Astrocyte (in vitro differentiated cells and primary cell): Measurements from ENCODE around the gene SRGAP1. TPM values are rescaled to one million over a fixed set of nuclear protein-coding genes. Genes with fewer than 3 reads are reported as not detected.

Source experiments
- DNase-seq: peaks from one replicate; pipeline ENCODE4 v3.0.0-alpha.2; 2010; ENCODE audit warnings: low read depth
- FAIRE-seq: peaks from 2 replicates; lab custom pipeline; 2011; peaks lifted over from hg19 to GRCh38; lab: Jason Lieb, UNC
- H2AFZ ChIP-seq: 2 replicates; pipeline ENCODE4 v1.6.0; 2012; ENCODE audit warnings: low read depth, low read length, inconsistent platforms
- H3K27ac ChIP-seq: 2 replicates; pipeline ENCODE4 v1.5.1; 2011; ENCODE audit warnings: low read depth, low read length, inconsistent platforms
- H3K27me3 ChIP-seq: 2 replicates; pipeline ENCODE4 v1.6.0; 2011; ENCODE audit warnings: low read length, inconsistent platforms; ENCODE audit not compliant: insufficient read depth
- H3K36me3 ChIP-seq: 2 replicates; pipeline ENCODE4 v1.5.1; 2011; ENCODE audit warnings: low read length, inconsistent platforms; ENCODE audit not compliant: insufficient read depth
- H3K4me1 ChIP-seq: 2 replicates; pipeline ENCODE4 v1.5.1; 2011; ENCODE audit warnings: low read length, inconsistent platforms; ENCODE audit not compliant: insufficient read depth
- H3K4me2 ChIP-seq: 2 replicates; pipeline ENCODE4 v1.6.0; 2012; ENCODE audit warnings: low read length, inconsistent platforms
- H3K4me3 ChIP-seq: 2 replicates; pipeline ENCODE4 v1.5.1; 2011; ENCODE audit warnings: low read depth, mild to moderate bottlenecking, low read length, inconsistent platforms; ENCODE audit not compliant: insufficient read depth
- H3K79me2 ChIP-seq: 2 replicates; pipeline ENCODE4 v1.6.0; 2012; ENCODE audit warnings: mild to moderate bottlenecking, low read length, inconsistent platforms; ENCODE audit not compliant: insufficient read depth
- H3K9ac ChIP-seq: 2 replicates; pipeline ENCODE4 v1.6.0; 2012; ENCODE audit warnings: mild to moderate bottlenecking, low read length, inconsistent platforms
- H3K9me3 ChIP-seq: 2 replicates; pipeline ENCODE4 v1.5.1; 2012; ENCODE audit warnings: low read depth, mild to moderate bottlenecking, low read length, inconsistent platforms; ENCODE audit not compliant: insufficient read depth
- H4K20me1 ChIP-seq: 2 replicates; pipeline ENCODE4 v1.6.0; 2012; ENCODE audit warnings: low read length, inconsistent platforms; ENCODE audit not compliant: insufficient read depth
- H3K27ac Mint-ChIP-seq: one replicate; pipeline ENCODE4 v1.8.0; 2021; ENCODE audit warnings: mild to moderate bottlenecking, mixed read lengths; ENCODE audit not compliant: unreplicated experiment
- H3K27me3 Mint-ChIP-seq: one replicate; pipeline ENCODE4 v1.8.0; 2021; ENCODE audit warnings: low read depth, mixed read lengths; ENCODE audit not compliant: unreplicated experiment
- H3K36me3 Mint-ChIP-seq: one replicate; pipeline ENCODE4 v1.8.0; 2021; ENCODE audit warnings: low read depth, mixed read lengths; ENCODE audit not compliant: unreplicated experiment
- H3K4me1 Mint-ChIP-seq: one replicate; pipeline ENCODE4 v1.8.0; 2021; ENCODE audit warnings: low read depth, mixed read lengths; ENCODE audit not compliant: unreplicated experiment
- H3K4me3 Mint-ChIP-seq: one replicate; pipeline ENCODE4 v1.8.0; 2021; ENCODE audit warnings: mild to moderate bottlenecking, moderate library complexity, mixed read lengths; ENCODE audit not compliant: unreplicated experiment
- H3K9me3 Mint-ChIP-seq: one replicate; pipeline ENCODE4 v1.8.0; 2021; ENCODE audit warnings: mild to moderate bottlenecking, mixed read lengths; ENCODE audit not compliant: unreplicated experiment
- CTCF ChIP-seq: IDR thresholded peaks from 2 replicates; pipeline ENCODE4 v1.5.1; 2011; ENCODE audit warnings: low read depth, mild to moderate bottlenecking, inconsistent platforms, low read length, moderate library complexity; ENCODE audit not compliant: insufficient read depth
- EZH2 ChIP-seq: IDR thresholded peaks from 2 replicates; pipeline ENCODE4 v1.6.1; 2012; ENCODE audit warnings: mild to moderate bottlenecking, low read length, inconsistent platforms; ENCODE audit not compliant: insufficient read depth
- total RNA-seq: library from RNA; stranded (reverse); gene quantifications from 2 replicates; pipeline ENCODE4 v1.2.1, GENCODE V29; 2021

Gene SRGAP1
- total RNA-seq, 1 donor from 2014 or later: 15.2 TPM

GRCh38 chr12:64170024-64170423 lies 325.5 kb downstream of the SRGAP1 start:
- Histone ChIP-seq H3K4me1 (peaks cover 22% of the 10 kb centered on the region), H3K9me3 (no peaks in the 10 kb centered on the region), H3K27me3 (no peaks in the 10 kb centered on the region), H3K9ac (no peak overlapping the region), H2AFZ (peak overlapping the region; percentile 67), H4K20me1 (no peaks in the 10 kb centered on the region), H3K4me2 (no peak overlapping the region), H3K79me2 (no peaks in the 10 kb centered on the region), H3K4me3 (no peak overlapping the region), H3K27ac (no peak overlapping the region), H3K36me3 (no peaks in the 10 kb centered on the region)
- H3K4me3 Mint-ChIP-seq: no peak overlapping the region
- H3K27me3 Mint-ChIP-seq: no peaks in the 10 kb centered on the region
- FAIRE-seq (peak; percentile 55), DNase-seq (no peak)
- H3K27ac Mint-ChIP-seq: no peak overlapping the region
- H3K4me1 Mint-ChIP-seq: peaks cover 14% of the 10 kb centered on the region
- TF ChIP-seq EZH2 (no peak), CTCF (no peak)
- H3K9me3 Mint-ChIP-seq: peaks cover 7% of the 10 kb centered on the region
- H3K36me3 Mint-ChIP-seq: no peaks in the 10 kb centered on the region

GRCh38 chr12:64170730-64171129 lies 326.2 kb downstream of the SRGAP1 start:
- Mint-ChIP-seq H3K27me3 (no peaks in the 10 kb centered on the region), H3K9me3 (peaks cover 2% of the 10 kb centered on the region), H3K4me1 (peaks cover 14% of the 10 kb centered on the region), H3K27ac (no peak overlapping the region), H3K4me3 (no peak overlapping the region), H3K36me3 (no peaks in the 10 kb centered on the region)
- no peak overlapping the region for H3K9ac ChIP-seq
- TF ChIP-seq CTCF: no peak
- no peak for TF ChIP-seq EZH2
- no peaks in the 10 kb centered on the region for H3K27me3 ChIP-seq
- H3K4me3 ChIP-seq: no peak overlapping the region
- no peaks in the 10 kb centered on the region for H3K79me2 ChIP-seq
- no peak overlapping the region for H2AFZ ChIP-seq
- FAIRE-seq (no peak), DNase-seq (no peak)
- H3K36me3 ChIP-seq: no peaks in the 10 kb centered on the region
- H3K27ac ChIP-seq: peak overlapping the region; percentile 33
- H3K4me2 ChIP-seq: peak overlapping the region; percentile 9
- no peaks in the 10 kb centered on the region for H3K9me3 ChIP-seq
- H4K20me1 ChIP-seq: no peaks in the 10 kb centered on the region
- H3K4me1 ChIP-seq: peaks cover 22% of the 10 kb centered on the region

- FAIRE-seq (peak; percentile 60), DNase-seq (peak; percentile 80)
- peaks cover 22% of the 10 kb centered on the region for H3K4me1 ChIP-seq
- TF ChIP-seq EZH2 (no peak), CTCF (no peak)
- peaks cover 16% of the 10 kb centered on the region for H3K4me1 Mint-ChIP-seq
- no peaks in the 10 kb centered on the region for H3K9me3 Mint-ChIP-seq
- peak overlapping the region; percentile 61 for H3K27ac ChIP-seq
- H3K9me3 ChIP-seq: no peaks in the 10 kb centered on the region
- no peak overlapping the region for H2AFZ ChIP-seq
- H3K36me3 Mint-ChIP-seq: no peaks in the 10 kb centered on the region
- peak overlapping the region; percentile 69 for H3K4me2 ChIP-seq
- H3K4me3 Mint-ChIP-seq: no peak overlapping the region
- H3K4me3 ChIP-seq: peak overlapping the region; percentile 3
- H3K36me3 ChIP-seq: no peaks in the 10 kb centered on the region
- no peaks in the 10 kb centered on the region for H3K27me3 ChIP-seq
- H3K27ac Mint-ChIP-seq: peak overlapping the region; percentile 66
- H4K20me1 ChIP-seq: no peaks in the 10 kb centered on the region
- no peaks in the 10 kb centered on the region for H3K79me2 ChIP-seq
- H3K27me3 Mint-ChIP-seq: no peaks in the 10 kb centered on the region
- no peak overlapping the region for H3K9ac ChIP-seq
These were observed 327.2 kb downstream of the SRGAP1 start for GRCh38 chr12:64171715-64172114.
